Measurements from ENCODE around the gene RNF25. TPM values are rescaled to one million over a fixed set of nuclear protein-coding genes. Genes with fewer than 3 reads are reported as not detected.
A peak's percentile ranks its signal among the peaks of the same experiment; 100 is the strongest.

RNF25 gene
- total RNA-seq, 1 experiment from 2014 or later: 42.4 TPM

DNA sequence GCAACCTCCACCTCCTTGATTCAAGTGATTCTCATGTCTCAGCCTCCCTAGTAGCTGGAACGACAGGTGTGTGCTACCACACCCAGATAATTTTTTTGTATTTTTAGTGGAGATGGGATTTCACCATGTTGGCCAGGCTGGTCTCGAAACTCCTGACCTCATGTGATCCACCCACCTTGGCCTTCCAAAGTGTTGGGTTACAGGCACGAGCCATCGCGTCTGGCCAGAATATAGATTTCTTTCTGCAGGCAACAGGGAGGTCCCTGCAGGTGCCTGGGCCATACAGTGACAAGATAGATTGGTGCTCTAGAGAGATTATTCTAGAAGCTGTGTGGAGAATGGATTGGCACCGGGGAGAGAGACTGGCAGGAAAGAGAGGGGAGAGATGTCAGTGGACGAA is 50.8 kb downstream of the RNF25 start:
- H3K4me2 ChIP-seq (ENCODE audit: low read length): no peak overlapping the region
- no TSS peak for BruUV-seq (replicated peaks)
- H4K20me1 ChIP-seq (ENCODE audit: low read length): no peaks in the 10 kb centered on the region
- no peaks in the 10 kb centered on the region for H3K36me3 ChIP-seq (ENCODE audit: low read depth, low read length)
- CTCF ChIA-PET: no interaction called here
- H3K9me3 ChIP-seq (ENCODE audit: low read length): no peaks in the 10 kb centered on the region
- no peak for TF ChIP-seq EZH2phosphoT487 (IDR thresholded peaks at IDR 0.05; ENCODE audit: borderline replicate concordance, low read length)
- no peaks in the 10 kb centered on the region for H3K79me2 ChIP-seq (ENCODE audit: low read length)
- no peak overlapping the region for H3K4me3 ChIP-seq (ENCODE audit: low read length)
- H3K27me3 ChIP-seq (ENCODE audit: low read length): no peaks in the 10 kb centered on the region
- H3K9ac ChIP-seq (ENCODE audit: low read length): no peak overlapping the region
- DNase-seq (no peak), ATAC-seq (no peak)
- no peak overlapping the region for H3K27ac ChIP-seq (ENCODE audit: low read length)
- no peaks in the 10 kb centered on the region for H3K4me1 ChIP-seq (ENCODE audit: insufficient read depth, low read length)
- no peaks in the 10 kb centered on the region for H3K9me2 ChIP-seq (replicated peaks; ENCODE audit: low read length)
- H2AFZ ChIP-seq (ENCODE audit: low read length): no peak overlapping the region
- intact Hi-C loops (cut with micrococcal nuclease): no loop called here
- POLR2A ChIA-PET (ENCODE audit: unreplicated experiment): no interaction called here
- H3F3A ChIP-seq (ENCODE audit: low read length, unreplicated experiment): no peaks in the 10 kb centered on the region

DNA sequence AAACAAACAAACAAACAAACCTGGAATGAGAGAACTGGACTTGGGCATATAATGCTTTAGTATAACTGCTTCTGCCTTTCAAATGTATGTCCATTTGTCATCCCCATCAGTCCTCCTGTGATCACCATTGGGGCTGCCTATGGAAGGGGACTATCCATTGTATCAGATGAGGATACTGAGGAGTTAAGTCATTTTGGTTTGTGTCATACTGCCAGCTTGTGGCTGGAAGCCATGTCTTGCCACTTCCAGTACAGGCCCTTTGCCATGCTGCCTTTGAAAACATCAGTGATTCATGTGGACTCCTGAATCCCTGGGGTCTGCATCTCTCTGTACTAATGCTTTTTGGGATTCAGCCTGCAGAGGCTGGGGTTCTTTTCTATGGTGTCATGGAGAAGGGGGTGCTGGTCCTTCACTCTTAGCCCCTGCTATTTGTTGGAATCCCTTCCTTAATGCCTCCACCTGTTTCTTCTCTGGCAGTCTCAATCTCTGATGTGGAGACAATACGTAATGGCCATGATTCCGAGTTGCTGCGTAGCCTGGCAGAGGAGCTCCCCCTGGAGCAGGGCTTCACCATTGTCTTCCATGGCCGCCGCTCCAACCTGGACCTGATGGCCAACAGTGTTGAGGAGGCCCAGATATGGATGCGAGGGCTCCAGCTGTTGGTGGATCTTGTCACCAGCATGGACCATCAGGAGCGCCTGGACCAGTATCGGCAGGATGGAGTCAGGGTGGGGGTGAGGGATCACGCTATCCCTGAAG is 53.5 kb downstream of the RNF25 start:
- intact Hi-C loops (cut with micrococcal nuclease): loop anchor here (1.0 kb wide), 1 partner anchor 212 kb away; no protein-coding TSS in a partner anchor
- Histone ChIP-seq H3K79me2 (ENCODE audit: low read length) (no peaks in the 10 kb centered on the region), H2AFZ (ENCODE audit: low read length) (no peak overlapping the region), H3K9ac (ENCODE audit: low read length) (no peak overlapping the region), H3K27ac (ENCODE audit: low read length) (no peak overlapping the region), H3K27me3 (ENCODE audit: low read length) (no peaks in the 10 kb centered on the region), H3K4me3 (ENCODE audit: low read length) (no peak overlapping the region), H3K36me3 (ENCODE audit: low read depth, low read length) (no peaks in the 10 kb centered on the region), H3K9me3 (ENCODE audit: low read length) (no peaks in the 10 kb centered on the region), H3K4me1 (ENCODE audit: insufficient read depth, low read length) (no peaks in the 10 kb centered on the region), H3K9me2 (replicated peaks; ENCODE audit: low read length) (no peaks in the 10 kb centered on the region), H4K20me1 (ENCODE audit: low read length) (no peaks in the 10 kb centered on the region), H3F3A (ENCODE audit: low read length, unreplicated experiment) (no peaks in the 10 kb centered on the region), H3K4me2 (ENCODE audit: low read length) (no peak overlapping the region)
- DNase-seq: peak; percentile 49
- no peak for TF ChIP-seq EZH2phosphoT487 (IDR thresholded peaks at IDR 0.05; ENCODE audit: borderline replicate concordance, low read length)
- peak; percentile 44 for TF ChIP-seq CTCF (conservative IDR thresholded peaks at IDR 0.05; ENCODE audit: low read depth, low read length)
- BruUV-seq (replicated peaks): no TSS peak
- POLR2A ChIA-PET (ENCODE audit: unreplicated experiment): no interaction called here
- ATAC-seq: peak; percentile 77
- CTCF ChIA-PET: no interaction called here

DNA sequence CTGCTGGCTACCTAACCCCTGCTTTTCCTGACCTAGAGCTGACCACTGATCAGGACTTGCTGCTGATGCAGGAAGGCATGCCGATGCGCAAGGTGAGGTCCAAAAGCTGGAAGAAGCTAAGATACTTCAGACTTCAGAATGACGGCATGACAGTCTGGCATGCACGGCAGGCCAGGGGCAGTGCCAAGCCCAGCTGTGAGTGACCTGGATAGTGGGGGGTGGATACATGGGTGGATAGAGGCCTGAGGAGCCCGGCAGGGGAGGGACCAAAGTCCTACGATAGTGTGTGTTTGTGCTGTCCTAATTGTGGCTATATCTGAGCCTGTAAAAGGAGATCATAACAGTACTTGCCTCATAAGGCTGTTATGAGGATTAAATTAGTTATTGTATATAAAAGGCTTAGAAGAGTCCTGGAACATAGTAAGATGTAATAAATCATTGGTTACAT is 55.9 kb downstream of the RNF25 start:
- Histone ChIP-seq H3K27me3 (ENCODE audit: low read length) (no peaks in the 10 kb centered on the region), H3K79me2 (ENCODE audit: low read length) (no peaks in the 10 kb centered on the region), H4K20me1 (ENCODE audit: low read length) (no peaks in the 10 kb centered on the region), H2AFZ (ENCODE audit: low read length) (no peak overlapping the region), H3K4me3 (ENCODE audit: low read length) (no peak overlapping the region), H3K9me3 (ENCODE audit: low read length) (no peaks in the 10 kb centered on the region), H3K4me1 (ENCODE audit: insufficient read depth, low read length) (no peaks in the 10 kb centered on the region), H3K4me2 (ENCODE audit: low read length) (no peak overlapping the region), H3K36me3 (ENCODE audit: low read depth, low read length) (no peaks in the 10 kb centered on the region), H3K27ac (ENCODE audit: low read length) (no peak overlapping the region), H3K9me2 (replicated peaks; ENCODE audit: low read length) (no peaks in the 10 kb centered on the region), H3K9ac (ENCODE audit: low read length) (no peak overlapping the region), H3F3A (ENCODE audit: low read length, unreplicated experiment) (no peaks in the 10 kb centered on the region)
- TF ChIP-seq EZH2 (IDR thresholded peaks at IDR 0.05; ENCODE audit: low read length, unreplicated experiment): no peak
- TF ChIP-seq EZH2phosphoT487 (IDR thresholded peaks at IDR 0.05; ENCODE audit: borderline replicate concordance, low read length): no peak
- TF ChIP-seq CTCF (conservative IDR thresholded peaks at IDR 0.05; ENCODE audit: low read depth, low read length): no peak
- no peak for ATAC-seq
- POLR2A ChIA-PET (ENCODE audit: unreplicated experiment): no interaction called here
- no TSS peak for BruUV-seq (replicated peaks)
- DNase-seq: no peak
- CTCF ChIA-PET: no interaction called here
- intact Hi-C loops (cut with micrococcal nuclease): no loop called here

Other genes with a start within 250 kb of the RNF25 start
- 10.7 and 11.6 TPM in 2 replicates for gene USP37, start 103.7 kb downstream of the RNF25 start, total RNA-seq (2014; rRNA removed)
- gene CNOT9, start 103.2 kb downstream of the RNF25 start, total RNA-seq (2014; rRNA removed): 78.0 and 86.8 TPM in 2 replicates
- 5.6 and 11.7 TPM in 2 replicates for gene PLCD4, start 64.1 kb downstream of the RNF25 start, total RNA-seq (2014; rRNA removed)
- gene ZNF142, start 12.4 kb downstream of the RNF25 start, total RNA-seq (2014; rRNA removed): 35.5 and 36.3 TPM in 2 replicates
- 41.3 and 48.5 TPM in 2 replicates for gene BCS1L, start 12.3 kb downstream of the RNF25 start, total RNA-seq (2014; rRNA removed)
- 32.9 and 48.2 TPM in 2 replicates for gene STK36, start 84 bp upstream of the RNF25 start, total RNA-seq (2014; rRNA removed)
- gene TTLL4, start 38.8 kb upstream of the RNF25 start, total RNA-seq (2014; rRNA removed): 21.0 and 32.9 TPM in 2 replicates
- gene CYP27A1, start 110.1 kb upstream of the RNF25 start, total RNA-seq (2014; rRNA removed): 5.8 and 6.0 TPM in 2 replicates
- gene PRKAG3, start 159.8 kb upstream of the RNF25 start, total RNA-seq (2014; rRNA removed): not detected in 2 replicates
- gene WNT6, start 187.8 kb upstream of the RNF25 start, total RNA-seq (2014; rRNA removed): not detected in 2 replicates
- gene WNT10A, start 208.8 kb upstream of the RNF25 start, total RNA-seq (2014; rRNA removed): 0.40 and 3.3 TPM in 2 replicates